Measurements from ENCODE around the gene CD38. TPM values are rescaled to one million over a fixed set of nuclear protein-coding genes. Genes with fewer than 3 reads are reported as not detected.

The CD38 gene
- total RNA-seq, 1 experiment from 2014 or later = 0.07 TPM

DNA sequence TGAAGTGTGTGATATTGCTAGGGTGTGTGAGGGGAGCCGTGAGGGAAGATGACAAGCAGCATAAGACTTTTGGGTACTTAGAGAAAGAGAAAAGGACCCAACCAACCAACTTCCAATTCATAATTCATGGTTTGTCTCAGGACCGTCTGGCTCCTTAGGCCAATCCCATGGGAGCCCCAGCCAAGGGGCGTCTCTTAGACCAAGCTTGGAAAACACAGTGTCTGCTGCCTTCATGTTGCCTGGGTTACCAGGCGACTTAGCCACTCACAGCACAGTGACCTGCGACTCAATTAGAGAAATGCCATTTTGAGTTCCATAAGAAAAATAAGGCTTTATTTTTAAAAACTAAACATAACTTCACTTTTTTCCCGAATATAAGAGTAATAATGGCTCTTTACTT, 42.6 kb upstream of the CD38 start:
- Histone ChIP-seq H3K14ac (ENCODE audit: insufficient read depth, low read length) (no peak overlapping the region), H4K20me1 (ENCODE audit: control insufficient read depth, insufficient read depth, insufficient read length) (no peaks in the 10 kb centered on the region), H2BK120ac (ENCODE audit: low read depth, low read length, poor library complexity, severe bottlenecking) (no peak overlapping the region), H2AK5ac (ENCODE audit: insufficient read length, low read length) (no peak overlapping the region), H4K8ac (replicated peaks; ENCODE audit: insufficient read length, low read depth, low read length) (no peak overlapping the region), H3K9ac (ENCODE audit: extremely low read depth, insufficient read length, low read length) (no peak overlapping the region), H2AFZ (ENCODE audit: low read length) (no peak overlapping the region), H3K27me3 (ENCODE audit: insufficient read depth, low read length) (no peaks in the 10 kb centered on the region), H4K5ac (ENCODE audit: insufficient read length, low read depth, low read length) (no peak overlapping the region), H3K79me2 (ENCODE audit: insufficient read depth, low read length) (no peaks in the 10 kb centered on the region), H2BK20ac (ENCODE audit: low read depth, low read length, poor library complexity, severe bottlenecking) (no peak overlapping the region), H3K18ac (ENCODE audit: insufficient read length, low read depth, low read length) (no peak overlapping the region), H3K9me3 (ENCODE audit: control insufficient read depth, low read depth, low read length) (peaks cover 3% of the 10 kb centered on the region), H3K56ac (ENCODE audit: insufficient read length, low read depth, low read length) (no peak overlapping the region), H4K91ac (ENCODE audit: insufficient read length, low read depth, low read length) (no peak overlapping the region), H3K23me2 (ENCODE audit: insufficient read length, low read depth, low read length, poor library complexity, severe bottlenecking) (no peaks in the 10 kb centered on the region), H2BK15ac (ENCODE audit: low read depth, low read length) (no peak overlapping the region), H3K4me2 (ENCODE audit: insufficient read depth, insufficient read length, low read length) (no peak overlapping the region), H2BK5ac (ENCODE audit: insufficient read length, low read length) (no peak overlapping the region), H2BK12ac (ENCODE audit: insufficient read length, low read depth, low read length) (no peak overlapping the region), H3K4ac (ENCODE audit: low read depth, low read length) (no peak overlapping the region), H3K27ac (ENCODE audit: insufficient read length, low read depth, low read length) (no peak overlapping the region), H3T11ph (ENCODE audit: low read length) (no peak overlapping the region), H3K4me1 (ENCODE audit: insufficient read depth, low read length) (no peaks in the 10 kb centered on the region), H3K79me1 (ENCODE audit: insufficient read depth, low read depth, low read length, poor library complexity, severe bottlenecking) (no peaks in the 10 kb centered on the region), H3K23ac (ENCODE audit: insufficient read length, low read depth, low read length) (no peak overlapping the region)
- DNase-seq = no peak
- Mint-ChIP-seq H3K9me3 (peaks cover 4 to 5% of the 10 kb centered on the region in 2 experiments; a peak in 3 of 5 replicates), H3K27me3 (ENCODE audit: low read depth) (peaks cover 1% of the 10 kb centered on the region; the same call in 1 of the 2 replicates), H3K27ac (peak overlapping the region in 1 of 3 experiments; percentile 4; a peak in 1 of 7 replicates), H3K4me1 (no peaks in the 10 kb centered on the region), H3K4me3 (no peak overlapping the region), H3K36me3 (ENCODE audit: insufficient read depth in 1 of 3, low read depth in 3 of 3) (peaks cover 0 to 2% (median 0%) of the 10 kb centered on the region in 3 experiments; a peak in 2 of 7 replicates)
- no peak for TF ChIP-seq CTCF (conservative IDR thresholded peaks at IDR 0.05)
- WGBS (ENCODE audit: extremely low coverage, insufficient read length, low lambda C conversion rate) = no CpG with 5 or more reads among the region's 6 CpGs

Measured in H9 (cell line).